H1 (cell line): ENCODE measurements around the gene MYBPC2. TPM values are rescaled to one million over a fixed set of nuclear protein-coding genes. Genes with fewer than 3 reads are reported as not detected.

Experiments
- BRCA1 ChIP-seq: IDR thresholded peaks from 2 replicates; pipeline ENCODE4 v1.6.1; 2012; ENCODE audit warnings: low read depth, low read length, improper control_type of control experiment
- EGR1 ChIP-seq: IDR thresholded peaks from 2 replicates; pipeline ENCODE4 v1.6.1; 2011; ENCODE audit warnings: low read depth, low read length, borderline replicate concordance
- EZH2 ChIP-seq: fragments of 200-600 bp; sonication (generic); IDR thresholded peaks from 2 replicates; pipeline ENCODE4 v1.7.1; 2012; ENCODE audit warnings: low read depth, mild to moderate bottlenecking, moderate library complexity, low read length, inconsistent platforms; ENCODE audit not compliant: severe bottlenecking
- GABPA ChIP-seq: IDR thresholded peaks from 2 replicates; pipeline ENCODE4 v1.6.1; 2011; ENCODE audit warnings: mild to moderate bottlenecking, low read length, moderate library complexity, borderline replicate concordance; ENCODE audit not compliant: insufficient read depth
- JUN ChIP-seq: IDR thresholded peaks from 2 replicates; pipeline ENCODE4 v1.6.1; 2011; ENCODE audit warnings: low read depth, mild to moderate bottlenecking, improper control_type of control experiment, low read length
- TBP ChIP-seq: IDR thresholded peaks from 2 replicates; pipeline ENCODE4 v1.6.1; 2011; ENCODE audit warnings: low read depth, low read length, improper control_type of control experiment
- polyA plus RNA-seq, 7 experiments: library from polyadenylated mRNA; depleted of rRNA in 3 of 7; stranded (reverse) in 5 of 7; unstranded in 2 of 7; fragments of >200 nt in 5 of 7; fragments of 200-250 nt in 2 of 7; gene quantifications; 1 replicate in 5 of 7; 2 replicates in 1 of 7; 4 replicates in 1 of 7; pipeline versions ENCODE4 v1.2.1 to v1.2.3, GENCODE V29; 2011 to 2013; ENCODE audit warnings: missing spikeins in 2 of 7, mixed read lengths in 2 of 7
- total RNA-seq: library from RNA; stranded (reverse); fragmentation: NEBNext Ultra II Directional; extraction: Animal tissue kit (Norgen Biotek cat#: 25700); gene quantifications from 2 replicates; pipeline ENCODE4 v1.2.1, GENCODE V29; 2021

MYBPC2 gene
- total and polyA plus RNA-seq, 2 of the 8 experiments (the other 6 are each of a cell fraction or from before 2014, with no cell fraction given), result 1.8 to 3.1 TPM

DNA sequence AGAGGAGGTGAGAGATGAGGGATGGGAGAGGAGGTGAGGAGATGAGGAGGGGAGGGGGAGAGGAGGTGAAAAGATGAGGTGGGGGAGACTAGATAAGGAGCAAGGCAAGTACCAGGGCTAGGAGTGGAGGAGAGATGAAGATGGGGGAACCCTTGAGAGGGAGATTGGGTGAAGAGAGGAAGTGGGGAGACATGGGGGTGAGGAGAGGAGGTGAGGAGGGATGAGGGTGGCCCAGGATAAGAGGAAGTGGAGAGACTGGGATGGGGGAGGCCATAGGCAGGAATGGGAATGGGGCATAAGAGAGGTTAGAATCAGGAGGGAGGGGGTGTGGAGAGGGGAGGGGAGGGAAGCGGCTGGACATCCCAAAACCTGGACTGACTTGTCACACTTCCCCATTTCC is 26.9 kb downstream of the MYBPC2 start (continued):
- TF ChIP-seq JUN (no peak), TBP (no peak), GABPA (no peak), EZH2 (no peak), EGR1 (no peak), BRCA1 (no peak)
